ENCODE measurements around the gene TRIM28.

The TRIM28 gene

DNA sequence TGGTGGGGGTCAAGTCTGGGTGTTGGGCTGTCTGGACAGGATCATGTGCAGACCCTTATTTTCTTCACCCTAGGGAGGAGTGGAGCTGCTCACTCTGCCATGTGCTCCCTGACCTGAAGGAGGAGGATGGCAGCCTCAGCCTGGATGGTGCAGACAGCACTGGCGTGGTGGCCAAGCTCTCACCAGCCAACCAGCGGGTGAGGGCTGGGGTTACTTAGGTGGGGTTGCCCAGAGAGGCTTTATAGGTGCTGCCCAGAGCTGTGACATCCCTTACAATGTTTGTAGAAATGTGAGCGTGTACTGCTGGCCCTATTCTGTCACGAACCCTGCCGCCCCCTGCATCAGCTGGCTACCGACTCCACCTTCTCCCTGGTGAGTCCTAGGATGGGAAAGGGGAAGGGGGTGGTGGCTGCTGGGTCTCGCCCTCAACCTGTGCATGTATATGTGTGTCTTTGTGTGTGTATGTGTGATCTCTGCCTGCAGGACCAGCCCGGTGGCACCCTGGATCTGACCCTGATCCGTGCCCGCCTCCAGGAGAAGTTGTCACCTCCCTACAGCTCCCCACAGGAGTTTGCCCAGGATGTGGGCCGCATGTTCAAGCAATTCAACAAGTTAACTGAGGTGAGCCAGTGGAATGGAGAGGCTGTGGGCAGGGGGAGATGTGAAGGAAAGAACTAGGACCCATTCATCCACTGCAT is 5.9 kb downstream of the TRIM28 start:
- no peak for DNase-seq

DNA sequence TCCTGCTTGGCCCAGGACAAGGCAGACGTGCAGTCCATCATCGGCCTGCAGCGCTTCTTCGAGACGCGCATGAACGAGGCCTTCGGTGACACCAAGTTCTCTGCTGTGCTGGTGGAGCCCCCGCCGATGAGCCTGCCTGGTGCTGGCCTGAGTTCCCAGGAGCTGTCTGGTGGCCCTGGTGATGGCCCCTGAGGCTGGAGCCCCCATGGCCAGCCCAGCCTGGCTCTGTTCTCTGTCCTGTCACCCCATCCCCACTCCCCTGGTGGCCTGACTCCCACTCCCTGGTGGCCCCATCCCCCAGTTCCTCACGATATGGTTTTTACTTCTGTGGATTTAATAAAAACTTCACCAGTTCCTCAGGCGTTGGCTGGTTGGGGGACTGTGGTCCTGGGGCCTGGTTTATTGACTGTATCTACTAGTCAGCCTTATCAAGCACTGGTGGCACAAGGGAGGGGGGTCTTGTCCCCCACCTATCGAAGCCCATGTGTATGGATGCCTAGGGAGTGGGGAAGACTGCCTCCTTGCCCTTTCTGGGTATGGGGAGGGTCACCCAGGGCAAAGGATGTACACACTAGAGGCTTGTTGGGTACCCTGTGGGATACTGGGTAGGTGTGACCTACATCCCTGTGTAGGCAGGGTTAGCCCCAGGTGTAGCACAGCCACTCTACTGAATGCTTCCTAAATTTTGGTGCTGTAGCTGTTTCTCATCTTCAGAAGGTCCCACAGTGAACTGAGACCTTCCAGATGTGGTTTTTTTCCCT is 6.7 kb downstream of the TRIM28 start:
- no peak for DNase-seq

- DNase-seq, result no peak
Observed at GRCh38 chr19:58551123-58551497, 7.2 kb downstream of the TRIM28 start.

- DNase-seq, result no peak
Observed at GRCh38 chr19:58551577-58552471, 8.0 kb downstream of the TRIM28 start.

- DNase-seq, result no peak
Observed at GRCh38 chr19:58552655-58553054, 8.8 kb downstream of the TRIM28 start.

DNA sequence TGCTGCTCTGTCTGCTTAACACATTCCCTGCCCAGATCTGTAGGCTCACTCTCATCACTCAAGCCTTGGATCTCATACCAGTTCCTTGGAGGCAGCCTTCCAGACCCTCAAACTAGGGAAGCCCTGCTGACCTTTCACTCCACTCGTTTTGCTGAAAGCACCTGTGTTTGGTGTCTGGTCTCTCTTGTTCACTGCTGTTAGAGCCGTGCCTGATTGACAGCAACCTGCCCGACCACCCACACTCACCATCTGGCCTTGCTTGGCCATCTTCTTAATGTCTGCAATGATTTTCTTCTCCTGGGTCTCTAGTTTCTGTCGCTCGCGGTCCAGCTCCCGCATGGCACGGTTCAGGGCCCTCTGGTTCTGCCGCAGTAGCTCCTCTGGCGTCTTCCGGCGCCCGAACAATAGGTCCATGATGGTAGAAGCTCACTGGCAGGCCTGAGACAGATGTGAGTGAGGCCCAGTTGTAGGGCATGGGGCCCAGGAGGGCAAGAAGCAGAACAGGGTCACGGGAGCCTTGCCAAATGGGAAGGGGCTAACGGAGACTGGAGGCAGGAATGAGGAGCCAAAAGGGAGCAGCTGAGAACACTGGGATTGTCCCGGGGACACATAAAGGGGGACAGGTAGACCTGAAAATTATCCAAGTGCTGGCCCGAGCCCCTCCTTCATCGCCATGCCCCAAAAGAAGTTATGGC is 10.1 kb downstream of the TRIM28 start:
- DNase-seq, result no peak

DNA sequence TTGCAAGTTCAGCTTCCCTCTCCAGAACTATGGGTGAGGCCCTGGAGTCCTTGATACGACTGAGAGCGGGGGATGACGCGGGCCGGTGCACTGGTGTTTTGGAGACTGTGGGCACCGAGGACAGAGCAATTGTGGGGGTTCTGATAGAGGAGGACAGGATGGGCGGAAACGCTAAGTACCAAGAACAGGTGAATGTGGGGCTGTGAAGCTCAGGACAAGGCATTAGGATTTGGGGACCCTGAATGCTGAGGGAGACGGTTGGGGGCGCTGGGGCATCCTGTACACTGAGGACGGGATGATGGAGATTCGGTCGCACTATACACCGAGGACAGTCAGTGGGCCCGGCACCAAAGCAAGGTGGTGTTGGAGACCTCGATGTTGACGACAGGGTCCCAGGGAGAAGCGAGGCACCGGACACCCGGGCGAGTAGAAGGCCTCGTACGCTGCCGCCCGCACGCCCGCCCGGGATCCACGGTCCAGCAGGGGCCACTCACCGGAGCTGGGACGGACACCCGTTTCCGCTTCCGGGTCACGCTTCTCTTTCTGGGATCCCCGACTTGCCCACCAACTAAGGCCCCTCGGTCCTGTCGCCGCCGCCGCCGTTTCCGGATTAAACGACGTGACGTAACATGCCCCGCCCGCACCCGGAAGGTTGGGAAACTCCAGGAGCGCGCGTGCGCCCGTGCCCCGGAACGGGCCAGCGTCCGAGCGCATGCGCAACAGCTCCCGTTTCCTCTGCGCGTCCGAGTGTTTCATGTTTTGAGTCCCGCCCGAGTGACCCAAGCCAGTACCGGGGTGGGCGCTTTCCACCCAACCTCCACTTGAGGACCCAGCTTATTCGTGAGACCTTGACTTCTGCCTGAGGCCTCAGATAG is 10.9 kb downstream of the TRIM28 start, which contains the start of gene CHMP2A:
Gene CHMP2A (minus strand): TSS at position 612 of the 875 bp plus-strand sequence. CDS start 893 bp downstream, outside the sequence.
- no peak for DNase-seq

- DNase-seq, result no peak
Observed at GRCh38 chr19:58555369-58555885, 11.6 kb downstream of the TRIM28 start.

GRCh38 chr19:58555920-58556621 is 12.2 kb downstream of the TRIM28 start:
- no peak for DNase-seq

DNA sequence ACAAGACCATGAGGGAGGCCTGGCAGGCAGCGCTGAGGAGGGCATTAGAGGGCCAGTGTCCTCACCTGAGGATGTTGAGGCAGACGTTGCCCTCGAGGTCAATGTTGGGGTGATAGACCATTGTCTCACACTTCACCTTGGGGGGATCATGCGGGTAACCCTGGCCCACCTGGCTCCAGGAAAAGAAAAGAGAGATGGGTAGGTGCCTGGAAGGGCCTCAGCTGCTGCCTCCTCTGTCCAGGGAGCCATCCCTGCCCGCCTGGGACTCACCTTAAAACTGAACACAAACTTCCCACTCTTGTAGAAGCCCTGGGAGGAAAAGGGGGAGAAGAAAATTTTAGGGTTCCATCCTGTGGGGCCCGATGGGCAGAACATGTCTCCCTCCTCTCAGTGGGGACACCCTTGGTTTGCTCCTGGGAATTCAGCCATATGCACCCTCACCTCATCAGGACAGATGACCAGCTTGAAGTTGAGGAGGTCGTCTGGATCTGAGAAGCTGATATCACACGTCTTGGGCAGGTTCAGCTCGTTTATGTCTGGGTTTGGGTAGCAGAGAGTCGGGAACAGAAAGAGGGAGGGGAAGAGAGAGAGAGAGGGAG is 12.9 kb downstream of the TRIM28 start:
- DNase-seq, result no peak

DNA sequence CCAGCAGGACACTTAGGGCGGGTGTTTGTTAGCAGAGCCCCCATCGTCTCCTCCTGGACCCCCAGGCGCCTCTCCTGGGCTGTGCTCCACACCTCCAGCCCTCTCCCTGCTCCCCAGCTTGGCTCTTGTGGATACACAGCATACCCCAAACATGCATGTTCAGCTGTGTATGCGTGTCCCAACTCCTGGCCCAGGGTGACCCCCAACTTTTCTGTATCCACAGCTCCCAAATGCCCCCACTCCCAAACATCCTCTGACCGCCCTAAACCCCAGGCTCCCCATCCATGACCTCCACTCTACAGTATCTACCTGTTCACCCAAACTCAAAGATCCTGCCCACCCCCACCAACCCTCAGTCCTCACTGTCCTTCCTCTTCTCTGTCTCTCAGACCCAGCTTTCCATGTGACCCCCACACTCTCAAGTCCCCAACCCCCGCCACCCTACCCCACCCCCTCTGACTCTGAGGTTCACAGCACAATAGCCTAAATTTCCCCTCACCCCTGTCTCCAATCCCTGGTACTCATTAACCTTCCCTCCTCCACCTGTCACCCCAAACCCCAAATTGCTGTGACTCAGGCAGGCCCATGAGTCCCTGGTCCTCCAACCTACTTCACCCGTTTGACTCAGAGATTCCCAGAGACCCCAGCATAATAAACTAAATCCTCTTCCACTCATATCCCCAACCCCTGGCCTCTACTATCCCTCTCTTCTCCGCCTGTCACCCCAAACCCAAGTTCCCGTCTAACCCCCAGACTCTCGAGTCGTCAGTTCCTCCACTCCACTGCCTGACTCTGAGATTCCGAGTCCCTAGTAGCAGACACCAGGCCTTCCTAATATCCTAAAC is 13.6 kb downstream of the TRIM28 start:
- no peak for DNase-seq

- no peak for DNase-seq
Observed at GRCh38 chr19:58558066-58558622, 14.3 kb downstream of the TRIM28 start, which contains the start of gene UBE2M. UBE2M (minus strand) TSS chr19:58558611; CDS start chr19:58558381, 230 bp downstream.

DNA sequence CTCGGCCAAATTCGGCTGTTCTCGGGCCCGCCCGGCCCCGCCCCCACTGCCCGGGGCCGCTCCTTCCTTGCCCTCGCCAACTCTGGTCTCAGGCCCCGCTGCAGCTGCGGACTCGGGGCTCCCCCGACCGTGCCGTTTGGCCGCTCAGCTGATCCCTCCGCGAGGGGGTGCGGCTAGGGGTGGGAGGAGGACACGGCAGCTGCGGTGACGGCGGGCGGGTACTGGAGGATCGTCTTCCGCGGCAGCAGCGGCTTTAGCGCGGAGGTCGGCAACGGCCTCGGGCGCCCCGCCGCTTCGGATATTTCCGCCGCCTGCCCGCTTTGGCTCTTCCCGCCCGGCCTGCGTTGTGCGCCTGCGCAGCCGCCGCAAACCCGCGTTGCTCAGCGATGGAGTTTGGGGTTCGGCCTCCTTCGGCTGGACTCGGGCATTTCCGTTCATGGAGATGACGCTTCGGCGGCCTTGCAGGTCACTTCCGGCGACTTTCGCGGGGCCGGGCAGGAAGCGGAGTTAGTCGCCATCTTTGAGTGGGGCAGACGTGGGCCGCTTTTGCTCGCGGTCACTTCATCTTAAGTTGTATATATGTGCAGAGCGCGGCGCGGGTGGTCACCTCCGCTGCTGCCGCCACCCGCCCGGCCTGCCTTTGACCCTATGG is 14.9 kb downstream of the TRIM28 start:
- DNase-seq, result no peak

DNA sequence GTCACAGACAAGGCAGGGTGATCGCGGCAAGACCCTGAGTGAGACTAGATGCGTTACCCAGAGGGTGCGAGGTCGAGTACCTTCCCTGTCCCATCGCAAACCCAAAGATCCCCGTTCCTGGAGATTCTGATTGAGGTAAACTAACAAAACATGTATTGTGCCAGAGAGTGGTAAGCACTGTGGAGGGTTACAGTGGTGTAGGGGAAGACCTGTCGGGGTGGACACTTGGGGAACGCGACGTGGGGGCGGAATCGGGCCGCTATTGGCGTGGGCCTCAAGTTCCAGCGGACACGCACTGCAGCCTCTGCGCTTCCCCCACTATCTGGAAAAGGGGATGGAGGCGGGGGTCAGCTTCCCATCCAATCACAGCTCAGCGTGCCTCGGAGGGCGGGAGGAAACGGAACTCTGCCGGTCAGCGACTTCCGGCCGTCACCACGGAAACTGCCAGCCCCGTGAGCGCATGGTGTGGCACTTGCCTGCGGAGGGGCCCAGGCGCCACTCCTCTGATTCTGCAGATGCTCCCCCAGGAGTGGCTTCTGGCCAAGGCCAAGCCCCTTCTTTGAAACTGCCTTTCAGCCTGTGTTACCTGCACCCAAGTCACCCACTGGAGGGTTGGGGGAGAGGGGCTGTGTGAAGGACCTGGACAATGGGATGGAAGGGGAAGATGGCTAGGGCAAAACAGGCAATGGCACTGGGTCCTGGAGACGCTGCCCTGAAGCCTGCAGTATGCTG is 15.6 kb downstream of the TRIM28 start:
- no peak for DNase-seq

DNA sequence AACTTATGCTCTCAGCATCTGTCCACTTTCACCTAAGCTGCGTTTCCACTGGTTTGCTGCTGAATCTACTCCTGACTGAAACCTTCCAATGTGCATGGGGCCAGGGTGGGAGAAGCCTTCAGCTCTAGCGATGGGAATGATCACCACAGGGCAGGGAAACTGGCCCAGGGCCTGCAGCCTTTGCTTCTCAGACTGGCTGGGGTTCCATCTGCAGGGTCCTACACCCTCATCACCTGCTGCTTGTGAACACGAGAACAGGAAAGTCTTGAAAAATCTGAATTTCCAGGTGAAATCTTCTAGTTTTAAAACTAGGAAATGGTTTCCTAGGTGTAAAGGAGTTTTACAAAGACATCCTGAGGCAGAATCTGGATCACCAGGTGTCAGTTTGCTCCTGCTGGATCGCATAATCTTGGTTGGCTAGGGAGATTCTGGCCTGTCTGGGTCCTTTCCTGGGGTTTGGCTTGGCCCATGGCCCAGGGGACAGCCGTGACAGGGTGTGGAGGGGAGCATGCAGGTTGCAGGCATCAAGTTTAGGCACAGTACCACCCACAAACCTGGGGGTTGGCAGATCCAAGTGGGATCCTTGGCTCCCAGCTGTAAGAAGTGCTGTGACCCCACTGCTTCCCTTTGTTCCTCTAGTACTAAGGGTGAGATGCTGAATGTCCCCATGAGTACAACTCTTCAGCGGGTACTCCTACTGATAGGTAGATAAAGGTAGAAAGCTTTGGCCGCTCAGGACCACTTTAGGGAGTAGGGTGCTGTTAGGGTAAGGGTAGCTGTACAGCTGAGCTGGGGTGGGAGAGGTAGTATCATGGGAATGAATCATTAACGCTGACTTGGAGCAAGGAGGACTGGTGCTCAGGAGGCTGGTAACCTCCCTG is 16.4 kb downstream of the TRIM28 start:
- DNase-seq, result no peak

DNA sequence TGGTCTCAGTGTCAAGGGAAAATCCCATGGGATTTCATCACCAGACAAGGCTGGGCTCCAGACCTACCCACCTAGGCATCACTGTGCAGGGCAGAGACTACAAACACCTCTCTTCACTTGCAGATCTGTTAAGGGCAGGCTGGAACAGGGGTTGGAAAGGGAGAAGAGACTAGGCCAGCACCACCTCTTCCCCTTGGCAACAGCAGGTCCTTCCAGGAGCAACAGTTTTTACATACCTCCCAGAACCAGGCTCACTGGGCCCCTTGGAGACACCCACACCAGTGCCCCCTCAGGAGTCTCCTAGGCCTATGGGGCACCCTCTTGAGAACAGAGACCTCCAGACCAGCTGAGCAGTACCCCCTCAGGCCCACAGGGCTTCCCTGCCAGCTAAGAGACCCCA is 17.1 kb downstream of the TRIM28 start:
- DNase-seq, result no peak
